Dermis blood vessel endothelial cell (primary cell): Measurements from ENCODE around the gene KLF6. TPM values are rescaled to one million over a fixed set of nuclear protein-coding genes. Genes with fewer than 3 reads are reported as not detected.

Experiments
- DNase-seq: peaks from one replicate; pipeline ENCODE4 v3.0.0; 2010
- total RNA-seq: library from RNA; depleted of rRNA; stranded (reverse); fragments of >200 nt; gene quantifications from 2 replicates; pipeline ENCODE4 v1.2.3, GENCODE V29; 2014

KLF6 gene
- total RNA-seq = 101 and 205 TPM in 2 replicates

GRCh38 chr10:3784510-3785250, at the start of gene KLF6:
Gene KLF6 (minus strand): TSS chr10:3785209. CDS start chr10:3785014, 195 bp downstream.
- DNase-seq = no peak

GRCh38 chr10:3834404-3834803, 49.4 kb upstream of the KLF6 start:
- no peak for DNase-seq

- no peak for DNase-seq
Measured at GRCh38 chr10:3833046-3833445, 48.0 kb upstream of the KLF6 start.

- DNase-seq = no peak
Measured at GRCh38 chr10:3832022-3832786, 47.2 kb upstream of the KLF6 start.

GRCh38 chr10:3831608-3832007, 46.6 kb upstream of the KLF6 start:
- no peak for DNase-seq

- no peak for DNase-seq
Measured at GRCh38 chr10:3830946-3831345, 45.9 kb upstream of the KLF6 start.

- peak; percentile 33 for DNase-seq
Measured at GRCh38 chr10:3829156-3830050, 44.4 kb upstream of the KLF6 start.

GRCh38 chr10:3828404-3829155, 43.6 kb upstream of the KLF6 start:
- DNase-seq = peak; percentile 72

- DNase-seq = no peak
Measured at GRCh38 chr10:3827768-3828403, 42.9 kb upstream of the KLF6 start.

- no peak for DNase-seq
Measured at GRCh38 chr10:3827266-3827665, 42.3 kb upstream of the KLF6 start.

GRCh38 chr10:3825862-3826351, 40.9 kb upstream of the KLF6 start:
- DNase-seq = no peak

- DNase-seq = no peak
Measured at GRCh38 chr10:3825244-3825643, 40.2 kb upstream of the KLF6 start.

- DNase-seq = no peak
Measured at GRCh38 chr10:3822541-3823330, 37.7 kb upstream of the KLF6 start.

GRCh38 chr10:3820255-3820654, 35.2 kb upstream of the KLF6 start:
- no peak for DNase-seq

- DNase-seq = no peak
Measured at GRCh38 chr10:3816995-3817394, 32.0 kb upstream of the KLF6 start.

- no peak for DNase-seq
Measured at GRCh38 chr10:3814838-3815220, 29.8 kb upstream of the KLF6 start.

- DNase-seq = no peak
Measured at GRCh38 chr10:3813986-3814837, 29.2 kb upstream of the KLF6 start.

- no peak for DNase-seq
Measured at GRCh38 chr10:3813267-3813666, 28.3 kb upstream of the KLF6 start.

- no peak for DNase-seq
Measured at GRCh38 chr10:3812141-3812540, 27.1 kb upstream of the KLF6 start.
